D721Med (cell line): Measurements from ENCODE around the gene SLC24A3.

ENCODE experiments used
- DNase-seq: peaks from one replicate; pipeline ENCODE4 v3.0.0; 2011; ENCODE audit warnings: low spot score; ENCODE audit not compliant: insufficient read length
- FAIRE-seq: peaks from 2 replicates; lab custom pipeline; 2011; peaks lifted over from hg19 to GRCh38; lab: Jason Lieb, UNC
- CTCF ChIP-seq: IDR thresholded peaks from 2 replicates; pipeline ENCODE4 v1.5.1; 2012; ENCODE audit warnings: mild to moderate bottlenecking, control low read depth; ENCODE audit not compliant: insufficient read depth; ENCODE audit errors: missing control alignments

The SLC24A3 gene

GRCh38 chr20:19212469-19212815 is at the start of gene SLC24A3:
TSS of gene SLC24A3 (plus strand) at chr20:19212642.
- DNase-seq (no peak), FAIRE-seq (no peak)
- no peak for TF ChIP-seq CTCF

GRCh38 chr20:19170148-19170547 is 42.3 kb upstream of the SLC24A3 start:
- FAIRE-seq (no peak), DNase-seq (no peak)
- no peak for TF ChIP-seq CTCF

- DNase-seq (no peak), FAIRE-seq (no peak)
- no peak for TF ChIP-seq CTCF
These were observed 39.8 kb upstream of the SLC24A3 start for GRCh38 chr20:19172637-19173036.

DNA sequence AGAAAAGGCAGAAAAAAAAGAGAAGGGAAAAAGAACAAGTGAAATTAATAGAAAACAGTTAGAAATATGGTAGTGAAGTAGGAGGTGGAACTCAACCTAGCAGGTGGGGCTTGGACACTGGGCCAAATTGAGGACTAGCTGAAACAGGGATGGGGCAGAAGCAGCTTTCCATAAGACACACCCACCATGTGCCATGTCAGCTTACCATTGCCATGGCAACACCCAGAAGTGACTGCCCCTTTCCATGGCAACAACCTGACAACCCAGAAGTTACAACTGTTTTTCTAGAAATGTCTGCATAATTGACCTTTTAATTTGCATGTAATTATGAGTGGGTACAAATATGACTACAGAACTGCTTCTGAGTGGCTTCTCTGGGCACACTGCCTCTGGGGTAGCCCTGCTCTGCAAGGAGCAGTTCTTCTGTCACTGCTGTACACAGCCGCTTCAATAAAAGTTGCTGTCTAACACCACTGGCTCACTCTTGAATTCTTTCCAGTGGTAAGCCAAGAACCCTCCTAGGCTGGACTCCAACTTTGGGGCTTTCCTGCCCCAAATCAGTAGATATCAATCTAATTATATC is 35.9 kb upstream of the SLC24A3 start:
- no peak for FAIRE-seq
- DNase-seq: no peak
- no peak for TF ChIP-seq CTCF

DNA sequence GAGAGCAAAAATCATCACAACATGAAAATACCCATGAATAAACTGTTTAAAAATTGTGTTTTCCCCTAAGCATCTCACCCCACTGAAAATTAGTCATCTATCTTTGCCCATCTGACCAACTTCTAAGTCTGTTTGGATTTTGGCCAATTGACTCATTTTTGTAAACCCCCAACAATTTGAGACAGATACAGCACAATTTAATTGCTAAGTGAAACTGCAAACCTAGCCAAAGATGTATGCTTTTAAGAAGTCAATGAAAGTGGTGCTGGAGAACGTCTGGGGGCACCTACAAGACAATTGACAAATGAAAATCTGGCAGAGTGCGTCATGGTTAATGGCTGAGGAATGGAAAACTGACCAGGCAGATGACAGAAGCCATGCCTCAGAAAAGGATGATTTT is 30.9 kb upstream of the SLC24A3 start:
- FAIRE-seq (no peak), DNase-seq (no peak)
- no peak for TF ChIP-seq CTCF

- TF ChIP-seq CTCF: no peak
- DNase-seq: no peak
- no peak for FAIRE-seq
These were observed 27.4 kb upstream of the SLC24A3 start for GRCh38 chr20:19185083-19185482.

- DNase-seq (no peak), FAIRE-seq (no peak)
- TF ChIP-seq CTCF: no peak
These were observed 19.1 kb upstream of the SLC24A3 start for GRCh38 chr20:19193349-19193748.
